ENCODE results near the gene UBXN7.
"Not testable (repeated sequence)": the region's sequence is repeated elsewhere in the genome, so short reads cannot be mapped to it uniquely, and the experiment has no call there.

The UBXN7 gene

GRCh38 chr3:196414469-196414868 lies 17.8 kb downstream of the UBXN7 start:
- no peak for DNase-seq

DNA sequence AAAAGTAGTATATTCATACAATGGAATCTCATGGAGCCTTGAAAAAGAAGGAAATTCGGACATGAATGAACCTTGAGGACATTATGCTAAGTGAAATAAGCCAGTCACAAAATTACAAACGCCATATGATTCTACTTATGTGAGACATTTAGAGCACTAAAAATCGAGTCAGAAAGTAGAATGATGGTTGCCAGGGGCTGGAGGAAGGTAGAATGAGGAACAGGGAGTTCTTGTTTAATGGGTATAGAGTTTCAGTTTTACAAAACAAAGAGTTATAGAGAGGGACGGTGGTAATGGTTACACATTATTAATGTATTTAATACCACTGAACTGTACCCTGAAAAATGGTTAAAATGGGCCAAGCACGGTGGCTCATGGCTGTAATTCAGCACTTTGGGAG lies 19.5 kb downstream of the UBXN7 start:
- DNase-seq, result no peak

- no peak for DNase-seq
Observed at GRCh38 chr3:196409409-196409808, 22.8 kb downstream of the UBXN7 start.

DNA sequence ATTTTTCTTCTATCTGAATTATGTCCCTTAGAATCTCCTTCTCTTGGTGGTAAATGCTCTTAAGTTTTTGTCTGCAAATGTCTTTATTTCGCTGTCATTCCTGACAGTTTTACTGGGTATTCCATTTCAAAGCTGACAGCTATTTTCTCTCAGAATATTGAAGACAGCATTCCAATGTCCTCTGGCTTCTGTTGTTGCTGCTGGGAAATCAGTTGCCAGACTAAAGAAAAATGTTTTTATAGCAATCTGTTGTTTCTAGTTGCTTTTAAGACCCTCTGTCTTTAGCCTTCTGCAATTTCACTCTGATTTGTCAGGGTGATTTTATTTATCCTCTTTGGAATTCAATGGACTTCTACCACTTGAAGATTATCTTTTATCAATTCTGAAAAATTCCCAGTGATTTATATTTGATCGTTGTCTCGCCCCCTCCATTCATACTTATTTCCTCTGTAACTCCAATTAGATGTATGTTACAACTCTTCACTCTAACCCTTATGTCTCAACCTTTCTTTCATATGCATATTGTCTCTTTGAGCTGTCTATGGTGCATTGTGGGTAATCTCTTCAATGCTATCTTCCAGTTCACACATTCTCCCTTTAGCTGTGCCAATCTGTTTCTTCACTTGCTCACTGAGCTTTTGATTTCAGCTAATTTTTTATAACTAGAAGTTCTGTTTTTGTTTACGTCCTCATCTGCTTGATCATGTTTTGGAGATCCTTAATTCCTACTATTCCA lies 23.5 kb downstream of the UBXN7 start:
- no peak for DNase-seq

GRCh38 chr3:196406811-196407470 lies 25.3 kb downstream of the UBXN7 start:
- no peak for DNase-seq

DNA sequence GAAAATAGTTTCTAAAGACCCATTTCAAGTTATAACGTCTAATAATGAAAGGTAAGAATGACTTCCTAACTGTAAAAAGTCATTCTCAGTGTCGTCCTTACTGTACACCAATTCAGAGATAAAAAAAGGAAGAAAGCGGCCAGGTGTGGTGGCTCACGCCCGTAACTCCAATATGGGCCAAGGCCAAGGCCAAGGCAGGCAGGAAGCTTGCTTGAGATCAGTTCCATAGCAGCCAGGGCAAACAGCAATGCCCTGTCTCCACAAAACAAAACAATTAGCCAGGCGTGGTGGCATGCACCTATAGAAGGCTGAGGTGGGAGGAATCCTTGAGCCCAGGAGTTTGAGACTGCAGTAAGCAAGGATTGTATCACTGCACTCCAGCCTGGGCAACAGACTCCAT lies 31.9 kb downstream of the UBXN7 start:
- DNase-seq, result no peak

GRCh38 chr3:196399485-196399945 lies 32.7 kb downstream of the UBXN7 start:
- no peak for DNase-seq

- no peak for DNase-seq
Observed at GRCh38 chr3:196398782-196399181, 33.4 kb downstream of the UBXN7 start.

DNA sequence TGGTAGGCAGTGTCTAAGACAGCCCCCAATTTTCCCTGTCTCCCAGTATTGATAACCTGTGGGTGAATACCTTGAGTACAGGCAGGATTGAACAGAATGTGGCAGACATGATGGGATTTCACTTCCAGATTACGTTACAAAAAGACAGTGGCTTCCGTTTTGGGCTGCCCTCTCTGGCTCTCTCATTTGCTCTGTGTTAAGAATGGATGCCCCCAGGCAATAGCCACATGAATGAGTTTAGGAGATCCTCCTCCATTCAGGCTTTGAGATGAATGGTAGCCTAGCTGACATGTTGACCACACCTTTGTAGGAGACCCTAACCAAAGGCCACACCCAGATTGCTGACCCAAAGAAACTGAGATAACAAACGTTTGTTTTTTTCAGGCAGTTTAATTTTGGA lies 34.3 kb downstream of the UBXN7 start:
- DNase-seq, result no peak

- DNase-seq, result no peak
Observed at GRCh38 chr3:196390116-196390515, 42.1 kb downstream of the UBXN7 start.

DNA sequence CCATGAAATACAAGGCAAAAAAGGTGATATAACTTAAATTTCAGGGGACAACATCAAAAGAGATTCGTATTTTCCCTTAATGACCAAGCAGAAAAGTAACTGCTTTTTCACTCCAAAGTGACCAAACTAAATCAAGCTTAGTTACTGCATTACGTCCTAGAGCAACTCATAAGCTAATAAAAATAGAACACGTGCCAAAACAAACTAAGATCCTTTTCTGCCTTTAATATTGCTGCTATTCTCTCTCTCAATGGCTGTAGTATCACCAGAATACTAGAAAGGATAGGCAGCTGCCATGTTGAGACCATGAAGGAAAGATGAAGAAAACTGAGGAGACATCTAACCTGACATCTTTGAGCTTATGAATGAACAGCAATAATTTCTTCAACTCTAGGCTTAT lies 43.3 kb downstream of the UBXN7 start:
- DNase-seq, result no peak

DNA sequence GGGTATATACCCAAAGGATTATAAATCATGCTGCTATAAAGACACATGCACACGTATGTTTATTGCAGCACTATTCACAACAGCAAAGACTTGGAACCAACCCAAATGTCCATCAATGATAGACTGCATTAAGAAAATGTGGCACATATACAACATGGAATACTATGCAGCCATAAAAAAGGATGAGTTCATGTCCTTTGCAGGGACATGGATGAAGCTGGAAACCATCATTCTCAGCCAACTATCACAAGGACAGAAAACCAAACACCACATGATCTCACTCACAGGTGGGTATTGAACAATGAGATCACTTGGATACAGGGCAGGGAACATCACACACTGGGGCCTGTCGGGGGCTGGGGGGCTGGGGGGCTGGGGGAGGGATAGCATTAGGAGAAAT lies 44.3 kb downstream of the UBXN7 start:
- DNase-seq, result not testable (repeated sequence)

DNA sequence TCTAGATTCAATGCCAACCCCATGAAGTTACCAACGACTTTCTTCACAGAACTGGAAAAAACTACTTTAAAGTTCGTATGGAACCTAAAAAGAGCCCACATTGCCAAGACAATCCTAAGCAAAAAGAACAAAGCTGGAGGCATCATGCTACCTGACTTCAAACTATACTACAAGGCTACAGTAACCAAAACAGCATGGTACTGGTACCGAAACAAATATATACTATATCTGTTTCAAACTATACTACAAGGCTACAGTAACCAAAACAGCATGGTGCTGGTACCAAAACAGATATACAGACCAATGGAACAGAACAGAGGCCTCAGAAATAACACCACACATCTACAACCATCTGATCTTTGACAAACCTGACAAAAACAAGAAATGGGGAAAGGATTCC lies 45.4 kb downstream of the UBXN7 start:
- DNase-seq, result not testable (repeated sequence)

DNA sequence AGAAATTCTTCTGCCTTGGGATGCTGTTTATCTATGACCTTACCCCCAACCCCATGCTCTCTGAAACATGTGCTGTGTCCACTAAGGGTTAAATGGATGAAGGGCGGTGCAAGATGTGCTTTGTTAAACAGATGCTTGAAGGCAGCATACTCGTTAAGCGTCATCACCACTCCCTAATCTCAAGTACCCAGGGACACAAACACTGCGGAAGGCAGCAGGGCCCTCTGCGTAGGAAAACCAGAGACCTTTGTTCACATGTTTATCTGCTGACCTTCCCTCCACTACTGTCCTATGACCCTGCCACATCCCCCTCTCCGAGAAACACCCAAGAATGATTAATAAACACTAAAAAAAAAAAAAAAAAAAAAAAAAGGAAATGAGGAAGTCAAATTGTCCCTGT lies 46.2 kb downstream of the UBXN7 start:
- not testable (repeated sequence) for DNase-seq

- not testable (repeated sequence) for DNase-seq
Observed at GRCh38 chr3:196385446-196385845, 46.8 kb downstream of the UBXN7 start.

GRCh38 chr3:196378146-196378841 lies 53.9 kb downstream of the UBXN7 start:
- DNase-seq, result no peak

DNA sequence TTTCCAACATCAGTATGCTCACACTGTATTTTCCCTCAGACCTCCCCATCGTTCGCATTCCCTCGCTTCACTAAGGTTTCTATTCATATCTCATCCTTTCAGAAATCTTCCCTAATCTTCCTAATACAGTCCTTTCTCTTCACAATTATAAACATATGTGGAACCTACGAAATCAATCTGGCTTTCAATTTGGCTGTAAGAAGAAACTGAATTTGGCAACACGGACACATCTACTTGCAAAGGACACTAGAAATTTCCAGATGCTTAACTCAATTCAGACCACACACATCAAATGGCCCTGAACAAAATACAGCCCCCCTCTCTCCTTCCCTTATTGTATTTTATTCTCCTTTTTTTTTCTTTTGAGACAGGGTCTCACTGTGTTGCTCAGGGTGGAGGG lies 54.9 kb downstream of the UBXN7 start:
- DNase-seq, result no peak

DNA sequence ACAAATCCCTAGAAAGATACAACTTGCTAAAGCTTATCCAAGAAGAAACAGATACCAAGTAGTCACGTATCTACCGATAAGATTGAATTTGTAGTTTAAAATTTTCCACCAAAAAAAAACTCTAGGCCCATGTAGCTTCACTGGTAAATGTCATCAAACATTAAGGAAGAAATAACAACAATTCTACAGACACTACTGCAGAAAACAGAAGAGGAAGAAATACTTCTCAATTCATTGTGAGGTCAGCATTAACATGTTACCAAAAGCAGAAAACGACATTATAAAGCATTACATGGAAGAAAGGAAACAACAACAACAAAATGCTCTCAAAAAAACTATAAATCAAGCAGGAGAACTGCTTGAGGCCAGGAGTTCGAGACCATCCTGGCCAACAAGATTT lies 66.5 kb downstream of the UBXN7 start:
- no peak for DNase-seq

DNA sequence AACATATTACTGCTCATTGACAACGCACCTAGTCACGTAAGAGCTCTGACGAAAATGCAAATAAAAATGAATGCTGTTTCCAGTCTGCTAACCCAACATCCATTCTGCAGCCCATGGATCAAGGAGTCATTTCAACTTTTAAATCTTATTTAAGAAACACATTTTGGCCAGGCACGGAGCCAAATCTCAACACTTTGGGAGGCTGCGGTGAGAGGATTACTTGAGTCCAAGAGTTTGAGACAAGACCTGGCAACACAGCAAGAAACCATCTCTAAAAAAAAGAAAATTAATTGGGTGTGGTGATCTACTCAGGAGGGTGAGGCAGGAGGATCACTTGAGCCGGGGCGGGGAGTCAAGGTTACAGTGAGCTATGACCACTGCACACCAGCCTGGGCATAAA lies 71.6 kb downstream of the UBXN7 start:
- no peak for DNase-seq

DNA sequence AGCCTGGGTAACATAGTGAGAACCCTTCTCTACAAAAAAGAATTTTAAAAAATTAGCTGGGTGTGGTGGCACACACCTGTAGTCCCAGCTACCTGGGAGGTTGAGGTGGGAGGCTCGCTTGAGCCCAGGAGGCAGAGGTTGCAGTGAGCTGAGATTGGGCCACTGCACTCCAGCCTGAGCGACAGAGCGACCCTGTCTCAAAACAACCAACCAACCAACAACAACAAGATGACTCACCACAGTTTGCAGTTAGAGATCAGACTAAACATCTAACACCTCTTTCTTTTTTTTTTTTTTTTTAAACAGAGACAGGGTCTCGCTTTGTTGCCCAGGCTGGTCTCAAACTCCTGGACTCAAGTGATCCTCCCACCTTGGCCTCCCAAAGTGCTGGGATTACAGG lies 73.7 kb downstream of the UBXN7 start:
- DNase-seq, result not testable (repeated sequence)

GRCh38 chr3:196357905-196358304 lies 74.3 kb downstream of the UBXN7 start:
- DNase-seq, result no peak

DNA sequence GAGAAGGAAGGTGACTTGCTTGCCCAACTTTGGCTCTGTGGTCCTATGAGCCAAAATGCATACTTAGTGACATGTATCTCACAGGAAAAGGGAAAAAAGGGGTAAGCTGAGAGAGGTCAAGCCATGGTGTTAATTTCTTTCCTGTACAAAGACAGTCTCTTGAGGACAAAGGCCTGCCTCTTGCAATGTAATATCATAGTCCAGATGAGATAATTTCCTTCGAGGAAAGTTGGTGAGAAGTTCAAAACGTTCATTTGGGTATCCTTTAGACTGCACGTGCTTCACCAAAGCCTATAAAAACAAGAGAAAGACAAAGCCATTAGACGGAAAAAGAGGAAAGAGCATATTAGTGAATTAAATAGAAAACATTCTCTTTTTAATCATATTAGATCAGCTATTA lies 75.7 kb downstream of the UBXN7 start:
- DNase-seq, result no peak

DNA sequence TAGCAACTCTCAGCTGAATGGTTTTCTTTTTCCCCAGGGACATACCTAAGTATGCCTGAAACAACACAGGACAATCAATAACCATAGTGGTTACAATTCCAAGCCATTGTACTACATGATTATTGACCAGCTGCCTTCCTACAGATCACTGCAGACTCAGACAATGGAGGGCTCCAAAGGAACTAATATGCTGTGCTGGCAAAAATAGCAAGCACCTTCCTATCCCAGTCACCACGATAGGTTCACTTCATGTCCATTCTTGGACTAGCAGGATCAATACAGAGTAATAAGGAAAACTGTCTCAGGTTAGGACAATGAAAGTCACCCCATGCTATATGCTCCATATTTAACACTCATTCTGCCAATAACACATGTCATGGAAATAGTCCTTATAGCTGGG lies 76.6 kb downstream of the UBXN7 start:
- DNase-seq, result no peak

DNA sequence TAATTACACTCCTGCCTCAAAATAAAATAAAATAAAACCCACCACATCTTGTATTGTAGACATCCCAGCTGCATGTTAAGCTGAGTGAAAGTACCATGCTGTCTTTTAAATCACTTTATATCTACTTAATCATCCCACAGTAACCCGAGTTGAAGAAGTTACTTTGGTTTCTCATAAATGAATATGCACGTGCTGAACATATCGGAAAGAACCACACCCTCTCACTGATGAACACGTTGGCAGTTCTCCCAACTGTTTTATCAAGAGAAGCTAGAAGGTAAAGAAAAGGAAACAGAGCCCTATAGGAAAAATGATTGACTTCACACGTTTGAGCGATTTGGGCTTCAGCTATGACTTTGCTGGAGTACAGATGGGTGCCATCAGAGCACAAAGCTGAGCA lies 78.1 kb downstream of the UBXN7 start:
- DNase-seq, result no peak

All from SHP77 (cell line).